ENCODE measurements around the gene TDRD12.

DNA sequence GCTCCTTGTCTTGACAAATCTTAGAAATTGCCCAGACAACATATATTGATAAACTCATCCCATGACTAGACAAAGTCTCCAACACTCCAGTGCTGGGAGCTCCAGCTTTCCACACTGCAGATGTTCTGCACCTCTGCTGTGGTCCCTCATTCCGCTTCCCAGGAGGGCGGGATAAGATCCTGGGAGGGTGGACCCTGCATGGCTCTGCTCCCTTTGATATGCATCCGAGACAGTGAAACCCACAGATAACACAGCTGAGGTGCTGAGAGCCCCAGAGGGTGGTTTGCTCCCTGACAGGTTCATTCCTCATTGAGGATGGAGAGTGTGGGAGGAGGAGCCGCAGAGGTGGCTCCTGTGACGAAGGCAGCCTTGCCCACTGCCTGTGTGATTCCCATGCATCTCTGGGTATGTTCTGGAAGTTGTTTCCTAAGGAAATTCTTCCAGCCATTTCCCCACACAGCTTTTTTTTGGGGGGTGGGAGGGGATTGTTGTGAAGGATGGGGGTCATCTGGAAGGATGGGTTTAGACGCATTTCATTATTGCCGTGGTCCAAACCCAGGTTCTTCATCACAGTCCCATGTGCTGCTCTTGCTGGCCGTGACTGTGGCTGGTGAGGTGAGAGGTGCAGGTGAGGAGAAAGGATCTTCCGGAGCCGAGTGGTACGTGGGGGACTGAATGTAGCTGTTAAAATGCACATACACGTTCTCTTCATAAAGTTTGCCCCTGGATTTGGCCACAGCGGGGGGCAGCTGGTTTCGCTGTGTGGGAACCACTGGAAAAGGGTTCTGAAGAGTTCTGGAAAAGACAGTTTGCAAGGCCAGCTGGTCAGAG, 103.6 kb downstream of the TDRD12 start:
- TF ChIP-seq EZH2 (IDR thresholded peaks at IDR 0.05; ENCODE audit: low read depth): no peak
- TF ChIP-seq, protein P1, sequence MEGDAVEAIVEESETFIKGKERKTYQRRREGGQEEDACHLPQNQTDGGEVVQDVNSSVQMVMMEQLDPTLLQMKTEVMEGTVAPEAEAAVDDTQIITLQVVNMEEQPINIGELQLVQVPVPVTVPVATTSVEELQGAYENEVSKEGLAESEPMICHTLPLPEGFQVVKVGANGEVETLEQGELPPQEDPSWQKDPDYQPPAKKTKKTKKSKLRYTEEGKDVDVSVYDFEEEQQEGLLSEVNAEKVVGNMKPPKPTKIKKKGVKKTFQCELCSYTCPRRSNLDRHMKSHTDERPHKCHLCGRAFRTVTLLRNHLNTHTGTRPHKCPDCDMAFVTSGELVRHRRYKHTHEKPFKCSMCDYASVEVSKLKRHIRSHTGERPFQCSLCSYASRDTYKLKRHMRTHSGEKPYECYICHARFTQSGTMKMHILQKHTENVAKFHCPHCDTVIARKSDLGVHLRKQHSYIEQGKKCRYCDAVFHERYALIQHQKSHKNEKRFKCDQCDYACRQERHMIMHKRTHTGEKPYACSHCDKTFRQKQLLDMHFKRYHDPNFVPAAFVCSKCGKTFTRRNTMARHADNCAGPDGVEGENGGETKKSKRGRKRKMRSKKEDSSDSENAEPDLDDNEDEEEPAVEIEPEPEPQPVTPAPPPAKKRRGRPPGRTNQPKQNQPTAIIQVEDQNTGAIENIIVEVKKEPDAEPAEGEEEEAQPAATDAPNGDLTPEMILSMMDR (conservative IDR thresholded peaks at IDR 0.05): no peak

Data from PC-9 (cell line).